ENCODE results near the gene ACBD4. TPM values are rescaled to one million over a fixed set of nuclear protein-coding genes. Genes with fewer than 3 reads are reported as not detected.

The ACBD4 gene
- total and polyA plus RNA-seq, 2 of the 13 experiments (the other 11 are each of a cell fraction or from before 2014, with no cell fraction given) = 16.1 to 26.9 TPM

DNA sequence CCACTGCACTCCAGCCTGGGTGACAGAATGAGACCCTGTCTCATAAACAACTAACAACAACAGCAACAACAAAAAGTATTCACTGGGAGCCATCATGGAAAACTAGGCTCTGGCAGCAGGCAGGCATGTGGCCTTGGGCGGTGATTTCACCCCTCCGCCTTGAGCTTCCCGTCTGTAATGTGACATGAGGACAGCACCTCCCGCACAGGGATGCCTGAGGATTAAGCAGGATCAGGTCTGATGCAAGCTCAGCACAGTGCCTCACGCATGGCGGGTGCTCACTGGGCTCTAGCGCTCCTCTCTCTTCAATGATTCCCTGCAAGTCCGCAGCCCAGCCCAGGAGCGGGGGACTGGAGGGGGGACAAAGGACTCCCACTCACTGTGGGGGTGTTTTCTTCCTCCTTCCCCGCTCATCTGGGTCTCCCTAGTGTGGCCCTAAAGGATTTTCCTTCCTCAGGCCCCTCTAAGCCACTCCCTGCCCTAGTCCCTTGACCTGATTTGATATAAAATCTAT is 6.0 kb upstream of the ACBD4 start:
- in situ Hi-C loops (cut with HindIII; ENCODE audit: extremely low pct_ligation_motif_present, low pct_unique_long_range_greater_than_20kb) = no loop called here
- peaks cover 70% of the 10 kb centered on the region for H3K4me1 ChIP-seq (ENCODE audit: insufficient read depth, low read length)
- FAIRE-seq = peak; percentile 84
- no peaks in the 10 kb centered on the region for H3K27me3 ChIP-seq (ENCODE audit: control insufficient read depth in 1 of 2, insufficient read depth in 2 of 2, low read length in 2 of 2)
- ChIA-PET POLR2A (interaction anchor here (0.8 to 4.7 kb wide), 12 partner anchors 15 to 72 kb away, joined by 3 to 71 read pairs (median 8); partner anchors contain the start of genes HEXIM1, HEXIM2 and NMT1), CTCF (ENCODE audit: low intra/inter-chr PET ratio, low total read pairs) (no interaction called here)
- peak; percentile 89 for DNase-seq (ENCODE audit: low spot score)
- 15% methylated on average over 4 of the region's 10 CpGs for WGBS (ENCODE audit: low lambda C conversion rate)
- peak; percentile 48 for ATAC-seq
- H3K9ac ChIP-seq (ENCODE audit: insufficient read depth, low read depth, low read length) = peak overlapping the region; percentile 44
- H3K36me3 ChIP-seq (replicated peaks in 1 of 2; ENCODE audit: control insufficient read depth in 1 of 2, insufficient read depth in 2 of 2, low read length in 2 of 2) = no peaks in the 10 kb centered on the region
- H3K79me2 ChIP-seq (ENCODE audit: insufficient read depth, low read length) = peaks cover 4% of the 10 kb centered on the region
- intact Hi-C loops (cut with micrococcal nuclease; ENCODE audit: unreplicated experiment) = no loop called here
- no peaks in the 10 kb centered on the region for H3K9me3 ChIP-seq (ENCODE audit: low read length)
- no peak overlapping the region for H2AFZ ChIP-seq (ENCODE audit: low read length)
- no peaks in the 10 kb centered on the region for H4K20me1 ChIP-seq (ENCODE audit: insufficient read depth, low read length)
- peak overlapping the region in 1 of 3 experiments; percentile 41; a peak in 2 of 6 replicates for H3K4me3 ChIP-seq (replicated peaks in 1 of 3; ENCODE audit: insufficient read depth in 1 of 3, low read depth in 2 of 3, low read length in 3 of 3)
- H3K27ac ChIP-seq (ENCODE audit: extremely low read length, insufficient read depth, low read length) = peak overlapping the region; percentile 63
- BruUV-seq (replicated peaks) = no TSS peak
- peak overlapping the region; percentile 54 for H3K4me2 ChIP-seq (ENCODE audit: low read depth, low read length)
- TF ChIP-seq ATAD3A (CRISPR knock-in tag; IDR thresholded peaks at IDR 0.05) (no peak), SRSF1 (optimal IDR thresholded peaks at IDR 0.05; ENCODE audit: low read depth, low read length) (no peak), DR1 (CRISPR knock-in tag; IDR thresholded peaks at IDR 0.05) (no peak), EEA1 (CRISPR knock-in tag; IDR thresholded peaks at IDR 0.05; ENCODE audit: borderline replicate concordance) (peak; percentile 38; the same call in 1 of the 2 replicates), ZBTB8A (CRISPR knock-in tag; IDR thresholded peaks at IDR 0.05; ENCODE audit: borderline replicate concordance, low read depth) (no peak), ARHGAP35 (CRISPR knock-in tag; IDR thresholded peaks at IDR 0.05; ENCODE audit: borderline replicate concordance) (no peak), CREM (IDR thresholded peaks at IDR 0.05) (no peak), CREM (CRISPR knock-in tag; IDR thresholded peaks at IDR 0.05) (no peak), REXO4 (CRISPR knock-in tag; IDR thresholded peaks at IDR 0.05; ENCODE audit: borderline replicate concordance) (no peak), FOXK2 (IDR thresholded peaks at IDR 0.05) (no peak), ZKSCAN1 (IDR thresholded peaks at IDR 0.05; ENCODE audit: low read length) (no peak), MEIS1 (CRISPR knock-in tag; IDR thresholded peaks at IDR 0.05; ENCODE audit: borderline replicate concordance) (no peak)
- TF ChIP-seq, protein P1, sequence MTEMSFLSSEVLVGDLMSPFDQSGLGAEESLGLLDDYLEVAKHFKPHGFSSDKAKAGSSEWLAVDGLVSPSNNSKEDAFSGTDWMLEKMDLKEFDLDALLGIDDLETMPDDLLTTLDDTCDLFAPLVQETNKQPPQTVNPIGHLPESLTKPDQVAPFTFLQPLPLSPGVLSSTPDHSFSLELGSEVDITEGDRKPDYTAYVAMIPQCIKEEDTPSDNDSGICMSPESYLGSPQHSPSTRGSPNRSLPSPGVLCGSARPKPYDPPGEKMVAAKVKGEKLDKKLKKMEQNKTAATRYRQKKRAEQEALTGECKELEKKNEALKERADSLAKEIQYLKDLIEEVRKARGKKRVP (CRISPR knock-in tag; IDR thresholded peaks at IDR 0.05) = peak in 1 of 2 experiments; percentile 97; a peak in 2 of 4 replicates
- TF ChIP-seq, protein P2, sequence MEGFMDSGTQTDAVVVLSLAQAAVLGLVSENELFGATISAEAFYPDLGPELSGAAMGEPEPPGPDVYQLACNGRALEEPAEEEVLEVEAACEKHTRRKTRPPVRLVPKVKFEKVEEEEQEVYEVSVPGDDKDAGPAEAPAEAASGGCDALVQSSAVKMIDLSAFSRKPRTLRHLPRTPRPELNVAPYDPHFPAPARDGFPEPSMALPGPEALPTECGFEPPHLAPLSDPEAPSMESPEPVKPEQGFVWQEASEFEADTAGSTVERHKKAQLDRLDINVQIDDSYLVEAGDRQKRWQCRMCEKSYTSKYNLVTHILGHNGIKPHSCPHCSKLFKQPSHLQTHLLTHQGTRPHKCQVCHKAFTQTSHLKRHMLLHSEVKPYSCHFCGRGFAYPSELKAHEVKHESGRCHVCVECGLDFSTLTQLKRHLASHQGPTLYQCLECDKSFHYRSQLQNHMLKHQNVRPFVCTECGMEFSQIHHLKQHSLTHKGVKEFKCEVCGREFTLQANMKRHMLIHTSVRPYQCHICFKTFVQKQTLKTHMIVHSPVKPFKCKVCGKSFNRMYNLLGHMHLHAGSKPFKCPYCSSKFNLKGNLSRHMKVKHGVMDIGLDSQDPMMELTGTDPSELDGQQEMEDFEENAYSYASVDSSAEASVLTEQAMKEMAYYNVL (CRISPR knock-in tag; IDR thresholded peaks at IDR 0.05; ENCODE audit: borderline replicate concordance) = 0 out of 2 replicates have a peak, but pooled peaks have one; percentile 19
- TF ChIP-seq, protein P3, sequence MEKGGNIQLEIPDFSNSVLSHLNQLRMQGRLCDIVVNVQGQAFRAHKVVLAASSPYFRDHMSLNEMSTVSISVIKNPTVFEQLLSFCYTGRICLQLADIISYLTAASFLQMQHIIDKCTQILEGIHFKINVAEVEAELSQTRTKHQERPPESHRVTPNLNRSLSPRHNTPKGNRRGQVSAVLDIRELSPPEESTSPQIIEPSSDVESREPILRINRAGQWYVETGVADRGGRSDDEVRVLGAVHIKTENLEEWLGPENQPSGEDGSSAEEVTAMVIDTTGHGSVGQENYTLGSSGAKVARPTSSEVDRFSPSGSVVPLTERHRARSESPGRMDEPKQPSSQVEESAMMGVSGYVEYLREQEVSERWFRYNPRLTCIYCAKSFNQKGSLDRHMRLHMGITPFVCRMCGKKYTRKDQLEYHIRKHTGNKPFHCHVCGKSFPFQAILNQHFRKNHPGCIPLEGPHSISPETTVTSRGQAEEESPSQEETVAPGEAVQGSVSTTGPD (CRISPR knock-in tag; IDR thresholded peaks at IDR 0.05) = no peak
- TF ChIP-seq, protein P4, sequence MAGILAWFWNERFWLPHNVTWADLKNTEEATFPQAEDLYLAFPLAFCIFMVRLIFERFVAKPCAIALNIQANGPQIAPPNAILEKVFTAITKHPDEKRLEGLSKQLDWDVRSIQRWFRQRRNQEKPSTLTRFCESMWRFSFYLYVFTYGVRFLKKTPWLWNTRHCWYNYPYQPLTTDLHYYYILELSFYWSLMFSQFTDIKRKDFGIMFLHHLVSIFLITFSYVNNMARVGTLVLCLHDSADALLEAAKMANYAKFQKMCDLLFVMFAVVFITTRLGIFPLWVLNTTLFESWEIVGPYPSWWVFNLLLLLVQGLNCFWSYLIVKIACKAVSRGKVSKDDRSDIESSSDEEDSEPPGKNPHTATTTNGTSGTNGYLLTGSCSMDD (CRISPR knock-in tag; IDR thresholded peaks at IDR 0.05) = no peak
- TF ChIP-seq, protein P5, sequence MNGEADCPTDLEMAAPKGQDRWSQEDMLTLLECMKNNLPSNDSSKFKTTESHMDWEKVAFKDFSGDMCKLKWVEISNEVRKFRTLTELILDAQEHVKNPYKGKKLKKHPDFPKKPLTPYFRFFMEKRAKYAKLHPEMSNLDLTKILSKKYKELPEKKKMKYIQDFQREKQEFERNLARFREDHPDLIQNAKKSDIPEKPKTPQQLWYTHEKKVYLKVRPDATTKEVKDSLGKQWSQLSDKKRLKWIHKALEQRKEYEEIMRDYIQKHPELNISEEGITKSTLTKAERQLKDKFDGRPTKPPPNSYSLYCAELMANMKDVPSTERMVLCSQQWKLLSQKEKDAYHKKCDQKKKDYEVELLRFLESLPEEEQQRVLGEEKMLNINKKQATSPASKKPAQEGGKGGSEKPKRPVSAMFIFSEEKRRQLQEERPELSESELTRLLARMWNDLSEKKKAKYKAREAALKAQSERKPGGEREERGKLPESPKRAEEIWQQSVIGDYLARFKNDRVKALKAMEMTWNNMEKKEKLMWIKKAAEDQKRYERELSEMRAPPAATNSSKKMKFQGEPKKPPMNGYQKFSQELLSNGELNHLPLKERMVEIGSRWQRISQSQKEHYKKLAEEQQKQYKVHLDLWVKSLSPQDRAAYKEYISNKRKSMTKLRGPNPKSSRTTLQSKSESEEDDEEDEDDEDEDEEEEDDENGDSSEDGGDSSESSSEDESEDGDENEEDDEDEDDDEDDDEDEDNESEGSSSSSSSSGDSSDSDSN (CRISPR knock-in tag; IDR thresholded peaks at IDR 0.05) = peak; percentile 35; the same call in 1 of the 2 replicates
